ENCODE data around the gene AATF. TPM values are rescaled to one million over a fixed set of nuclear protein-coding genes. Genes with fewer than 3 reads are reported as not detected.
A peak's percentile ranks its signal among the peaks of the same experiment; 100 is the strongest.

AATF gene
- total RNA-seq, 1 donor from 2014 or later = 38.5 TPM

GRCh38 chr17:36947922-36948716 lies 635 bp upstream of the AATF start:
- peak overlapping the region; percentile 95 for H3K4me3 Mint-ChIP-seq (ENCODE audit: unreplicated experiment)
- H3K9me3 Mint-ChIP-seq (ENCODE audit: low read depth) = no peaks in the 10 kb centered on the region
- peaks cover 32% of the 10 kb centered on the region for H3K4me1 Mint-ChIP-seq (ENCODE audit: low read depth)
- H3K27ac Mint-ChIP-seq (ENCODE audit: unreplicated experiment) = peak overlapping the region; percentile 98
- peaks cover 11% of the 10 kb centered on the region for H3K36me3 Mint-ChIP-seq (ENCODE audit: low read depth)
- H3K27me3 Mint-ChIP-seq (ENCODE audit: low read depth) = peaks cover 39% of the 10 kb centered on the region
- peak; percentile 16 for TF ChIP-seq CTCF (IDR thresholded peaks at IDR 0.05)
- DNase-seq (ENCODE audit: low spot score) = no peak

- no peak for DNase-seq (ENCODE audit: low spot score)
- Mint-ChIP-seq H3K27ac (ENCODE audit: unreplicated experiment) (peak overlapping the region; percentile 92), H3K27me3 (ENCODE audit: low read depth) (peaks cover 29% of the 10 kb centered on the region), H3K4me3 (ENCODE audit: unreplicated experiment) (peak overlapping the region; percentile 95), H3K4me1 (ENCODE audit: low read depth) (peaks cover 32% of the 10 kb centered on the region), H3K9me3 (ENCODE audit: low read depth) (no peaks in the 10 kb centered on the region), H3K36me3 (ENCODE audit: low read depth) (peaks cover 18% of the 10 kb centered on the region)
- TF ChIP-seq CTCF (IDR thresholded peaks at IDR 0.05) = peak; percentile 47
These were observed 740 bp downstream of the AATF start for GRCh38 chr17:36949461-36949927.

GRCh38 chr17:36950027-36950426 lies 1.3 kb downstream of the AATF start:
- Mint-ChIP-seq H3K9me3 (ENCODE audit: low read depth) (no peaks in the 10 kb centered on the region), H3K27me3 (ENCODE audit: low read depth) (peaks cover 24% of the 10 kb centered on the region), H3K4me1 (ENCODE audit: low read depth) (peaks cover 32% of the 10 kb centered on the region), H3K27ac (ENCODE audit: unreplicated experiment) (peak overlapping the region; percentile 92), H3K4me3 (ENCODE audit: unreplicated experiment) (peak overlapping the region; percentile 95), H3K36me3 (ENCODE audit: low read depth) (peaks cover 21% of the 10 kb centered on the region)
- no peak for DNase-seq (ENCODE audit: low spot score)
- no peak for TF ChIP-seq CTCF (IDR thresholded peaks at IDR 0.05)

GRCh38 chr17:36951084-36951789 lies 2.5 kb downstream of the AATF start:
- H3K27ac Mint-ChIP-seq (ENCODE audit: unreplicated experiment) = no peak overlapping the region
- no peaks in the 10 kb centered on the region for H3K9me3 Mint-ChIP-seq (ENCODE audit: low read depth)
- peaks cover 27% of the 10 kb centered on the region for H3K36me3 Mint-ChIP-seq (ENCODE audit: low read depth)
- peak overlapping the region; percentile 7 for H3K4me3 Mint-ChIP-seq (ENCODE audit: unreplicated experiment)
- no peak for TF ChIP-seq CTCF (IDR thresholded peaks at IDR 0.05)
- peaks cover 13% of the 10 kb centered on the region for H3K27me3 Mint-ChIP-seq (ENCODE audit: low read depth)
- DNase-seq (ENCODE audit: low spot score) = no peak
- peaks cover 35% of the 10 kb centered on the region for H3K4me1 Mint-ChIP-seq (ENCODE audit: low read depth)

- H3K9me3 Mint-ChIP-seq (ENCODE audit: low read depth) = peaks cover 3% of the 10 kb centered on the region
- no peak for TF ChIP-seq CTCF (IDR thresholded peaks at IDR 0.05)
- H3K36me3 Mint-ChIP-seq (ENCODE audit: low read depth) = peaks cover 14% of the 10 kb centered on the region
These were observed 22.8 kb downstream of the AATF start for GRCh38 chr17:36971508-36971907.

More at GRCh38 chr17:36971508-36971907, 22.8 kb downstream of the AATF start:
- Mint-ChIP-seq H3K4me3 (ENCODE audit: unreplicated experiment) (no peak overlapping the region), H3K27ac (ENCODE audit: unreplicated experiment) (no peak overlapping the region), H3K27me3 (ENCODE audit: low read depth) (no peaks in the 10 kb centered on the region), H3K4me1 (ENCODE audit: low read depth) (peaks cover 10% of the 10 kb centered on the region)
- no peak for DNase-seq (ENCODE audit: low spot score)

Data from chondrocyte (in vitro differentiated cells).